Breast epithelium (tissue), 3 donors: Measurements from ENCODE around the gene PDE4A.

ENCODE experiments used
- POLR2A ChIP-seq: fragments of 450-650 bp; IDR thresholded peaks from one replicate; pipeline ENCODE4 v1.6.1; 2016; ENCODE audit warnings: antibody characterized with exemption, mild to moderate bottlenecking, moderate library complexity
- TF ChIP-seq, protein P1 (sequence below), 3 donors: fragments of 450-650 bp; IDR thresholded peaks; one replicate each; pipeline ENCODE4 v1.5.1; 2016 to 2017; ENCODE audit warnings: antibody characterized with exemption in 3 of 3, mild to moderate bottlenecking in 3 of 3, moderate library complexity in 3 of 3

DNA sequence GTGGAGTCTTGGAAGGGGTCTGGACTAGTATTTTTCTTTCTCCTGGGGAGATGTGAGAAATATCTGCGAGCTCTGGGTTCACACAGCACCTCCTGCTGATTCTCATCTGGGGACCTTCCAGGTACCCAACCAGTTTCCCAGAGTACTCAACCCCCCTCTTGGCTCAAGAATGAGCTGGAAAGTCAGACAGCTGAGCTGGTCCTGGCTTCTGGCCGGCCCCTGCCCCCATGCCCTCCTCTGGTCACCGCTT, 2.2 kb upstream of the PDE4A start:
- TF ChIP-seq, protein P1, sequence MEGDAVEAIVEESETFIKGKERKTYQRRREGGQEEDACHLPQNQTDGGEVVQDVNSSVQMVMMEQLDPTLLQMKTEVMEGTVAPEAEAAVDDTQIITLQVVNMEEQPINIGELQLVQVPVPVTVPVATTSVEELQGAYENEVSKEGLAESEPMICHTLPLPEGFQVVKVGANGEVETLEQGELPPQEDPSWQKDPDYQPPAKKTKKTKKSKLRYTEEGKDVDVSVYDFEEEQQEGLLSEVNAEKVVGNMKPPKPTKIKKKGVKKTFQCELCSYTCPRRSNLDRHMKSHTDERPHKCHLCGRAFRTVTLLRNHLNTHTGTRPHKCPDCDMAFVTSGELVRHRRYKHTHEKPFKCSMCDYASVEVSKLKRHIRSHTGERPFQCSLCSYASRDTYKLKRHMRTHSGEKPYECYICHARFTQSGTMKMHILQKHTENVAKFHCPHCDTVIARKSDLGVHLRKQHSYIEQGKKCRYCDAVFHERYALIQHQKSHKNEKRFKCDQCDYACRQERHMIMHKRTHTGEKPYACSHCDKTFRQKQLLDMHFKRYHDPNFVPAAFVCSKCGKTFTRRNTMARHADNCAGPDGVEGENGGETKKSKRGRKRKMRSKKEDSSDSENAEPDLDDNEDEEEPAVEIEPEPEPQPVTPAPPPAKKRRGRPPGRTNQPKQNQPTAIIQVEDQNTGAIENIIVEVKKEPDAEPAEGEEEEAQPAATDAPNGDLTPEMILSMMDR (IDR thresholded peaks at IDR 0.05): no peak
- no peak for TF ChIP-seq POLR2A
